Measurements from ENCODE around the gene SLC37A1.

GRCh38 chr21:42556960-42557359, 43.3 kb downstream of the SLC37A1 start:
- TF ChIP-seq CTCF (IDR thresholded peaks at IDR 0.05; ENCODE audit: insufficient read depth, low read length): no peak
- no peak for TF ChIP-seq GABPA (IDR thresholded peaks at IDR 0.05; ENCODE audit: low read depth)
- no peak for TF ChIP-seq POLR2AphosphoS5 (IDR thresholded peaks at IDR 0.05; ENCODE audit: low read depth)
- TF ChIP-seq REST (IDR thresholded peaks at IDR 0.05; ENCODE audit: insufficient replicate concordance, low read depth): no peak
- TF ChIP-seq SPI1 (IDR thresholded peaks at IDR 0.05; ENCODE audit: borderline replicate concordance, low read depth): no peak
